Skeletal muscle tissue (tissue), 4 donors: ENCODE results near the gene LILRB3. TPM values are rescaled to one million over a fixed set of nuclear protein-coding genes. Genes with fewer than 3 reads are reported as not detected.
A peak's percentile ranks its signal among the peaks of the same experiment; 100 is the strongest.

Experiments used
- H3K27ac ChIP-seq: one replicate; pipeline ENCODE4 v1.7.0; 2013; ENCODE audit warnings: mild to moderate bottlenecking, low read depth, low read length, inconsistent platforms
- H3K27me3 ChIP-seq, 3 donors: one replicate each; pipeline ENCODE4 v1.7.0; 2013; ENCODE audit warnings: low read length in 3 of 3; ENCODE audit not compliant: control insufficient read depth in 3 of 3, insufficient read depth in 3 of 3
- H3K36me3 ChIP-seq, 3 donors: one replicate each; pipeline ENCODE4 v1.7.0; 2013; ENCODE audit warnings: low read length in 3 of 3; ENCODE audit not compliant: control insufficient read depth in 3 of 3, insufficient read depth in 3 of 3
- H3K4me1 ChIP-seq, 3 donors: one replicate each; pipeline ENCODE4 v1.7.0; 2013; ENCODE audit warnings: low read length in 3 of 3, mild to moderate bottlenecking in 3 of 3; ENCODE audit not compliant: control insufficient read depth in 3 of 3, insufficient read depth in 3 of 3
- H3K4me3 ChIP-seq, 3 donors: one replicate each; pipeline ENCODE4 v1.7.0; 2013; ENCODE audit warnings: low read length in 3 of 3
- H3K9ac ChIP-seq, 3 donors: one replicate each; pipeline ENCODE4 v1.7.0; 2013; ENCODE audit warnings: low read length in 3 of 3, mild to moderate bottlenecking in 3 of 3, moderate library complexity in 2 of 3, low read depth in 1 of 3
- H3K9me3 ChIP-seq, 3 donors: one replicate each; pipeline ENCODE4 v1.7.0; 2013; ENCODE audit warnings: low read length in 3 of 3; ENCODE audit not compliant: control insufficient read depth in 3 of 3
- total RNA-seq: library from RNA; depleted of rRNA; stranded (reverse); fragments of >200 nt; gene quantifications from one replicate; pipeline ENCODE4 v1.2.3, GENCODE V29; 2014
- donor health status: Osteomylitis.

LILRB3 gene
- total RNA-seq, 1 donor from 2014 or later: 4.2 TPM

GRCh38 chr19:54191811-54192453 lies 30.9 kb downstream of the LILRB3 start:
- Histone ChIP-seq H3K36me3 (peaks cover 10 to 21% (median 13%) of the 10 kb centered on the region in 3 donors), H3K4me1 (peaks cover 16 to 24% (median 18%) of the 10 kb centered on the region in 3 donors), H3K9me3 (no peaks in the 10 kb centered on the region)

GRCh38 chr19:54191011-54191810 lies 31.6 kb downstream of the LILRB3 start, which contains the start of gene TSEN34:
TSEN34 (plus strand) TSS chr19:54191308; CDS start chr19:54191365, 57 bp downstream.
- Histone ChIP-seq H3K4me3 (peak within 1 kb of the TSS; percentile 88 to 95 (median 93)), H3K9me3 (no peaks in the 10 kb centered on the region), H3K4me1 (peaks cover 16 to 24% (median 18%) of the 10 kb centered on the region in 3 donors), H3K9ac (peak within 1 kb of the TSS; percentile 93 to 97 (median 97)), H3K27me3 (no peaks in the 10 kb centered on the region), H3K36me3 (peaks cover 10 to 22% (median 13%) of the 10 kb centered on the region in 3 donors), H3K27ac (peak within 1 kb of the TSS; percentile 100)

More at GRCh38 chr19:54191811-54192453, 30.9 kb downstream of the LILRB3 start:
- Histone ChIP-seq H3K9ac (peak overlapping the region; percentile 93 to 97 (median 97)), H3K27ac (peak overlapping the region; percentile 100), H3K4me3 (peak overlapping the region; percentile 88 to 95 (median 93)), H3K27me3 (no peaks in the 10 kb centered on the region)

- peak overlapping the region; percentile 88 to 95 (median 93) for H3K4me3 ChIP-seq
- no peaks in the 10 kb centered on the region for H3K27me3 ChIP-seq
- H3K9me3 ChIP-seq: no peaks in the 10 kb centered on the region
- peak overlapping the region; percentile 100 for H3K27ac ChIP-seq
- peaks cover 16 to 24% (median 18%) of the 10 kb centered on the region in 3 donors for H3K4me1 ChIP-seq
- H3K36me3 ChIP-seq: peaks cover 10 to 22% (median 13%) of the 10 kb centered on the region in 3 donors
- peak overlapping the region; percentile 93 to 97 (median 97) for H3K9ac ChIP-seq
Measured at GRCh38 chr19:54190503-54191010, 32.2 kb downstream of the LILRB3 start.

- peaks cover 10 to 18% (median 13%) of the 10 kb centered on the region in 3 donors for H3K36me3 ChIP-seq
- H3K4me3 ChIP-seq: peak overlapping the region; percentile 85 to 95 (median 93)
- H3K4me1 ChIP-seq: peaks cover 16 to 24% (median 18%) of the 10 kb centered on the region in 3 donors
- H3K9me3 ChIP-seq: no peaks in the 10 kb centered on the region
- H3K27me3 ChIP-seq: no peaks in the 10 kb centered on the region
- H3K27ac ChIP-seq: peak overlapping the region; percentile 100
- peak overlapping the region; percentile 93 to 97 (median 97) for H3K9ac ChIP-seq
Measured at GRCh38 chr19:54189735-54190502, 32.9 kb downstream of the LILRB3 start.

- peak within 1 kb of the TSS; percentile 85 to 95 (median 93) for H3K4me3 ChIP-seq
- peaks cover 10 to 18% (median 13%) of the 10 kb centered on the region in 3 donors for H3K36me3 ChIP-seq
- H3K9me3 ChIP-seq: no peaks in the 10 kb centered on the region
- H3K27ac ChIP-seq: peak within 1 kb of the TSS; percentile 100
- H3K4me1 ChIP-seq: peaks cover 16 to 24% (median 18%) of the 10 kb centered on the region in 3 donors
- no peaks in the 10 kb centered on the region for H3K27me3 ChIP-seq
- peak within 1 kb of the TSS; percentile 93 to 97 (median 97) for H3K9ac ChIP-seq
Measured at GRCh38 chr19:54189145-54189734, 33.6 kb downstream of the LILRB3 start, which contains the start of gene MBOAT7. MBOAT7 (minus strand) TSS chr19:54189580; CDS start chr19:54188508, 1,072 bp downstream.

- H3K4me3 ChIP-seq: peak overlapping the region; percentile 60 to 95 (median 93)
- peaks cover 16 to 24% (median 18%) of the 10 kb centered on the region in 3 donors for H3K4me1 ChIP-seq
- H3K9me3 ChIP-seq: no peaks in the 10 kb centered on the region
- H3K9ac ChIP-seq: peak overlapping the region; percentile 82 to 97 (median 93)
- H3K27me3 ChIP-seq: no peaks in the 10 kb centered on the region
- H3K27ac ChIP-seq: peak overlapping the region; percentile 100
- H3K36me3 ChIP-seq: peaks cover 9 to 15% (median 11%) of the 10 kb centered on the region in 3 donors
Measured at GRCh38 chr19:54188215-54188871, 34.5 kb downstream of the LILRB3 start.

GRCh38 chr19:54186934-54187381 lies 35.8 kb downstream of the LILRB3 start:
- Histone ChIP-seq H3K27ac (no peak overlapping the region), H3K9ac (peak overlapping the region in 1 of 3 donors; percentile 19), H3K36me3 (peaks cover 0 to 10% (median 4%) of the 10 kb centered on the region in 3 donors), H3K9me3 (no peaks in the 10 kb centered on the region), H3K4me3 (no peak overlapping the region), H3K27me3 (no peaks in the 10 kb centered on the region), H3K4me1 (peaks cover 13 to 20% (median 15%) of the 10 kb centered on the region in 3 donors)

- H3K9me3 ChIP-seq: no peaks in the 10 kb centered on the region
- H3K27ac ChIP-seq: no peak overlapping the region
- no peaks in the 10 kb centered on the region for H3K27me3 ChIP-seq
- no peak overlapping the region for H3K4me3 ChIP-seq
- H3K4me1 ChIP-seq: peaks cover 7 to 14% (median 9%) of the 10 kb centered on the region in 3 donors
- H3K9ac ChIP-seq: no peak overlapping the region
- peaks cover 0 to 8% (median 3%) of the 10 kb centered on the region in 3 donors for H3K36me3 ChIP-seq
Measured at GRCh38 chr19:54186351-54186750, 36.5 kb downstream of the LILRB3 start.
